Measurements from ENCODE around the gene SCN1A.

DNA sequence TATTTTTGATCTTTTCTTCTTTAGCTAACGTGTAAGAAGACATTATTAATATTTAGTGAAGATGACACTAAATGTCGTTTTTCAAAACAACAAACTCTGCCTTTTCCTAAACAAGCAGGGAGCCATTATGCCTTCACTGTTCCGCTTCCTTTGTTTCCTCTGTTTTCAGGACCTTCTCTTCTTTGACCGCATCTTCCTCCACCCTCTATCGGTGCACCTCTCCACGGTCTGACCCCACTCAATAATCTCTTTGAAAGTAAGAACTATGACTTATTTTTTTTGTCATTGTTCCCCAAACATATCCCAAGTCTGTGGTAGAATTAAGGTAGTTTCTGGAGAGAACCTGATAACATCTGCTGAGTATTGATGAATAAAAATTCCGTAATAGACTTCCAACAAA is 5.8 kb upstream of the SCN1A start:
- no peak for TF ChIP-seq POLR2A (IDR thresholded peaks at IDR 0.05)
- TF ChIP-seq, protein P1, sequence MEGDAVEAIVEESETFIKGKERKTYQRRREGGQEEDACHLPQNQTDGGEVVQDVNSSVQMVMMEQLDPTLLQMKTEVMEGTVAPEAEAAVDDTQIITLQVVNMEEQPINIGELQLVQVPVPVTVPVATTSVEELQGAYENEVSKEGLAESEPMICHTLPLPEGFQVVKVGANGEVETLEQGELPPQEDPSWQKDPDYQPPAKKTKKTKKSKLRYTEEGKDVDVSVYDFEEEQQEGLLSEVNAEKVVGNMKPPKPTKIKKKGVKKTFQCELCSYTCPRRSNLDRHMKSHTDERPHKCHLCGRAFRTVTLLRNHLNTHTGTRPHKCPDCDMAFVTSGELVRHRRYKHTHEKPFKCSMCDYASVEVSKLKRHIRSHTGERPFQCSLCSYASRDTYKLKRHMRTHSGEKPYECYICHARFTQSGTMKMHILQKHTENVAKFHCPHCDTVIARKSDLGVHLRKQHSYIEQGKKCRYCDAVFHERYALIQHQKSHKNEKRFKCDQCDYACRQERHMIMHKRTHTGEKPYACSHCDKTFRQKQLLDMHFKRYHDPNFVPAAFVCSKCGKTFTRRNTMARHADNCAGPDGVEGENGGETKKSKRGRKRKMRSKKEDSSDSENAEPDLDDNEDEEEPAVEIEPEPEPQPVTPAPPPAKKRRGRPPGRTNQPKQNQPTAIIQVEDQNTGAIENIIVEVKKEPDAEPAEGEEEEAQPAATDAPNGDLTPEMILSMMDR (IDR thresholded peaks at IDR 0.05), result no peak

Data from testis (tissue), 2 donors.